Skeletal muscle tissue (tissue), 4 donors: ENCODE results near the gene NDUFA5. TPM values are rescaled to one million over a fixed set of nuclear protein-coding genes. Genes with fewer than 3 reads are reported as not detected.

Experiments used
- H3K27ac ChIP-seq: one replicate; pipeline ENCODE4 v1.7.0; 2013; ENCODE audit warnings: mild to moderate bottlenecking, low read depth, low read length, inconsistent platforms
- H3K27me3 ChIP-seq, 3 donors: one replicate each; pipeline ENCODE4 v1.7.0; 2013; ENCODE audit warnings: low read length in 3 of 3; ENCODE audit not compliant: control insufficient read depth in 3 of 3, insufficient read depth in 3 of 3
- H3K36me3 ChIP-seq, 3 donors: one replicate each; pipeline ENCODE4 v1.7.0; 2013; ENCODE audit warnings: low read length in 3 of 3; ENCODE audit not compliant: control insufficient read depth in 3 of 3, insufficient read depth in 3 of 3
- H3K4me1 ChIP-seq, 3 donors: one replicate each; pipeline ENCODE4 v1.7.0; 2013; ENCODE audit warnings: low read length in 3 of 3, mild to moderate bottlenecking in 3 of 3; ENCODE audit not compliant: control insufficient read depth in 3 of 3, insufficient read depth in 3 of 3
- H3K4me3 ChIP-seq, 3 donors: one replicate each; pipeline ENCODE4 v1.7.0; 2013; ENCODE audit warnings: low read length in 3 of 3
- H3K9ac ChIP-seq, 3 donors: one replicate each; pipeline ENCODE4 v1.7.0; 2013; ENCODE audit warnings: low read length in 3 of 3, mild to moderate bottlenecking in 3 of 3, moderate library complexity in 2 of 3, low read depth in 1 of 3
- H3K9me3 ChIP-seq, 3 donors: one replicate each; pipeline ENCODE4 v1.7.0; 2013; ENCODE audit warnings: low read length in 3 of 3; ENCODE audit not compliant: control insufficient read depth in 3 of 3
- total RNA-seq: library from RNA; depleted of rRNA; stranded (reverse); fragments of >200 nt; gene quantifications from one replicate; pipeline ENCODE4 v1.2.3, GENCODE V29; 2014
- donor health status: Osteomylitis.

NDUFA5 gene
- total RNA-seq, result 39.1 TPM

DNA sequence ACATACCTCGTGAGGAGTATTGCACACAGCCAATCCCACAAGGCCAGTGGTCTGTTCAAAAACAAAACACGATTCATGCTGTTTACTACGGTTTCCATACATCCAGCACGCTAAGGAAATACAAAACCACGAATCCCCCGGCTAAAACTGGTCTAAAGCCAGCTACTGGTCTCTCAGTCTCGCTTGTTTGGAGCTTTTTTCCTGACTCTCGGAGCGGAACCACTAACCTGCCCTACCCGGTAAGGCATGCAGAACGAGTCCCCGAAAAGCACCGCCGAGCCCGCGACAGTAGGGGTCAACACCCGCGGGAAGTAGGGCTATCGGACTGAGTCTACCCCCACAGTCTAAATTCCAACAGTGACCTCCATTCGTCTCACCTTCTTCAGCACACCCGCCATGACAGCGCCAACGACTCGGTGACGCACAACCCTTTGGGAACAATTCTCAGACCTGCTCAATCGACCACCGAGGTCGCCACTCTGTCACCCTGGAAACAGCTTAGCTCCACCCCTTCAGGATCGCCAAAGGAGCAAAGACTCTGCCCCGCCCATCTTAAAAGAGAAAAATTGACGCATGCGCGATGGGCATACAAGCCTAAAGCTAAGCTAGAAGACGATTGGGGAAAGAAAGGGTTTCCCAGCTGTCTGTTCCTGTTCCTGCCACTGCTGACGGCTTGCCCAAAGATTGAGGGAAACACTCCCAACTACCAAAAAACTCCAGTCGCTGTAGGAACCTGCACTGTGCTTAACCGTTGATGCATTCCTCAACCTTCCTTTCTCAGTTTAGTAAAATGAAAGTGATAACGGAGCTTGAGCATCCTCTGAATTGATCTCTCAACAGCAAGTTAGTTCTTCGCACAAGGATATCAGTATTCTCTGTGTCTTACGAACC lies at the start of gene NDUFA5:
TSS of gene NDUFA5 (minus strand) at position 421 of the 891 bp plus-strand sequence. CDS start at position 398, 23 bp downstream.
- H3K9me3 ChIP-seq, result no peaks in the 10 kb centered on the region
- peak within 1 kb of the TSS; percentile 92 for H3K27ac ChIP-seq
- H3K36me3 ChIP-seq, result peaks cover 3 to 15% (median 7%) of the 10 kb centered on the region in 3 donors
- no peaks in the 10 kb centered on the region for H3K27me3 ChIP-seq
- H3K4me3 ChIP-seq, result peak within 1 kb of the TSS; percentile 87 to 96 (median 95)
- peaks cover 4 to 26% (median 23%) of the 10 kb centered on the region in 3 donors for H3K4me1 ChIP-seq
- H3K9ac ChIP-seq, result peak within 1 kb of the TSS; percentile 93 to 96 (median 96)

DNA sequence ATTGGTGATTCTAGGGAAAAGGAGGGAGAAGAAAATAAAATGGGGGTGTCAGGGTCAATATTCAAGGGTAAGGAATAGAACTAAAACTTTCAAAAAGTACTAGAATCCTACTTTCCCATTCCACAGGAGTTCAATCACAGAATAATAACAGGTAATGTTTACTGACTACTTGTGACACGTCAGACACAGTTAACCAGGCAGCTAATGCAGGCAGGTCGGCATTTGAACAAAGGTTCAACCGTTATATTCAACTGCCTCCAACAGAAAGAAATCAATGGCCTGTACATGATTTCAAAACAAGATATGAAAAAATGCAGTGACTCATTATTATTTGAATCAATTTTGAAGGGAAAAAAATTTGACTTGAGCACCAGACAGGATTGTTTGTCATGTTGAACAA lies 47.1 kb upstream of the NDUFA5 start:
- peak overlapping the region; percentile 96 for H3K27ac ChIP-seq
- peak overlapping the region; percentile 19 to 68 (median 38) for H3K9ac ChIP-seq
- H3K36me3 ChIP-seq, result peaks cover 0 to 3% (median 0%) of the 10 kb centered on the region in 3 donors
- peaks cover under 1 to 25% (median 5%) of the 10 kb centered on the region in 3 donors for H3K4me1 ChIP-seq
- H3K4me3 ChIP-seq, result peak overlapping the region; percentile 41 to 59 (median 51)
- H3K27me3 ChIP-seq, result no peaks in the 10 kb centered on the region
- H3K9me3 ChIP-seq, result no peaks in the 10 kb centered on the region

DNA sequence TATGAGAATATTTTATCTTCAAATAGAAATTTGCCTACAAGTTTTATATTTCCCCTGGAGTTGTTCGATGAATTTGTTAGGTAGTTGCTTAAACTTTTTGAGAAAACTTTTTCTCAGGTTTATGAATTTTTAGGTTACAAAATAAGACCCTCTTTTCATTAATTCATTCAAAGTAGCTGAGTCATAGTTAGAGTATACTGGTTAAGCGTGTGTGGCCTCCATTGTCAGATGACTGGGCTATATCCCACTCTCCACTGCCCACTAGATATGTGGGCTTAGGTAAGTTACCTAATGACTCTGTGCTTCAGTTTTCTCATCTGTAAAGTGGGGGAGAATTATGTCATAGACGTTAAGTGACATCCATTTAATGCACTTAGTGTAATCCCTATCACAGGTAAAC lies 45.0 kb upstream of the NDUFA5 start:
- H3K4me3 ChIP-seq, result peak overlapping the region; percentile 51 to 81 (median 57)
- no peaks in the 10 kb centered on the region for H3K27me3 ChIP-seq
- peak overlapping the region; percentile 96 for H3K27ac ChIP-seq
- H3K4me1 ChIP-seq, result peaks cover 9 to 18% (median 11%) of the 10 kb centered on the region in 3 donors
- H3K36me3 ChIP-seq, result peaks cover 0 to 3% (median 0%) of the 10 kb centered on the region in 3 donors
- peak overlapping the region; percentile 68 to 93 (median 76) for H3K9ac ChIP-seq
- no peaks in the 10 kb centered on the region for H3K9me3 ChIP-seq

DNA sequence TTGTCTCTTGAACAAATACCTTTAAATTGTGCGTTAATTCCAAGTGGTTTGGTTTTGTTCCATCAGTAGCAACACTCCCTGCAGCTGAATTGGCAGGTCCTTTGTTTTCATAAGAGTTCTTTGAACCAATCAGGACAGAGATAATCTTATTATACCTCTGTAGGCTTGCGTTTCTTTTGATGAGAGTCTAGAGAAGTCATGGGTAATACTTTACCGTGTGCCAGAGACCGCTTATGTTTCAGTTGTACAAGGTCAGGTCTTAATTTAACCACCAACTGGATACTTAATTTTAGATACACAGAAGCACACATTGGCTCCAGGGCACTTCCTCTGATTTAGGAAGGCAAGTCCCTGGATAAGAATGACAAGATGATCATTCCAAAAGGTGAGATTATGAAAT lies 43.9 kb upstream of the NDUFA5 start, which contains the start of gene ASB15:
TSS of gene ASB15 (plus strand) at position 292 of the 400 bp plus-strand sequence. CDS start 12,682 bp downstream, outside the sequence.
- Histone ChIP-seq H3K4me3 (peak within 1 kb of the TSS; percentile 57 to 81 (median 57)), H3K27ac (peak within 1 kb of the TSS; percentile 96), H3K27me3 (no peaks in the 10 kb centered on the region), H3K4me1 (peaks cover 9 to 14% (median 9%) of the 10 kb centered on the region in 3 donors), H3K36me3 (peaks cover 0 to 3% (median 0%) of the 10 kb centered on the region in 3 donors), H3K9me3 (no peaks in the 10 kb centered on the region), H3K9ac (peak within 1 kb of the TSS; percentile 79 to 93 (median 81))

DNA sequence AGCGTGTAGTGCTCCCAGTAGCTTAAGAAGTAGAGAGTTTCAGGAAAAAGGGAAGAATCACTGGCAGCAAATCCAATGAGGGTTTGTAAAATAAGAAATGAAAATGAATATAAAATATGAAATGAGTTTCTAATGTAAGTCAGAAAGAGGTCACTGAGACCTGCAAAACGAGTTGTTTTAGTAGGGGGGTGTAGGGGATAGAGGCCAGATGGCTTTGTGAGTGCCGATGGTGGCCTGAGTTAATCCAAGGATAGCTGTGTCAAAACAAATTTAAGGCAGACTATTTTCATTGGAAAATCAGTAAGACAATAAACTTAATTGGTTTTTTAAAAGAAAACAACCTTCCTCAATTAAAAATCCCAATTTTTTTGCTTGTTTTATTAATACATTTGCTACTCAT lies 43.3 kb upstream of the NDUFA5 start:
- Histone ChIP-seq H3K27me3 (no peaks in the 10 kb centered on the region), H3K36me3 (peaks cover 0 to 3% (median 0%) of the 10 kb centered on the region in 3 donors), H3K9me3 (no peaks in the 10 kb centered on the region), H3K4me3 (peak overlapping the region; percentile 56 to 59 (median 57)), H3K9ac (peak overlapping the region; percentile 79 to 84 (median 81)), H3K4me1 (peaks cover 9% of the 10 kb centered on the region in 3 donors), H3K27ac (peak overlapping the region; percentile 96)

DNA sequence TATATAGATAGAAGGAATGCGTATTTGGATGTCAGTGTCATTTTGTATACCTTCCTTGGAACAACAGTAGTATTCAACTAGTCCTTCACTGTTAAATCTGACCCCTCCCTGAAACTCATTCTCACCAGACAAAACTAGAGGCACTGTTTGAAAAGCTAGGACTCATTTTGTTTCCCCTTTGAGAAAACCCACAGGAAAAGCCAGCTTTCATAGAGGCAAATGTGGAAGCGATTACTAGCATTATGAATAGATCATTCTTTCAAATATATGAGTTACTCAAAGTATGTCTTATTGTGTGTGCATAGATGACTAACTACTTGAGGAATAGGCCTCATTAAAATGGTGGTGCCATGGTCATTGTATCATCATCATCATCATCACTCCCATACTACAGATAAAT lies 42.1 kb upstream of the NDUFA5 start:
- Histone ChIP-seq H3K9me3 (no peaks in the 10 kb centered on the region), H3K4me3 (peak overlapping the region; percentile 29 to 59 (median 57)), H3K9ac (peak overlapping the region; percentile 57 to 68 (median 61)), H3K4me1 (peaks cover 8 to 11% (median 9%) of the 10 kb centered on the region in 3 donors), H3K27ac (peak overlapping the region; percentile 96), H3K27me3 (no peaks in the 10 kb centered on the region), H3K36me3 (no peaks in the 10 kb centered on the region)

DNA sequence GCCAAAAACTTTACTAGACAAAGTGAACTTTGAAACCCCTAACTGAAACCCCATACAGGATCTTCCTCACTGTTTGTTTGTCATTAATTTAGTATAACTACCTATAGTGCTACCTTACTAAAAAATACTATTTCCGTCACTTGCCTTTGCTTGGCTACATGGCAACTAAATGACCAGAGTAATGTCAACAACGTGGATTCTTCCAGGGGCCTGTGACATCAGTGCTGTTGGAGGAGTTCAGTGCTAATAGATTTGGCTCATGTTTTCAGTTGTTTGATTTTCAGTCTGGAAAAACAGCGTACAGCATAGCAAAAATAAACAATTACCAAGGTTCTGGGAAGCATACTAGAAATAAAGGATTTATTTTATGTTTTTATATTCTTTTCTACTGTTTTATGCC lies 41.0 kb upstream of the NDUFA5 start:
- Histone ChIP-seq H3K36me3 (no peaks in the 10 kb centered on the region), H3K27ac (peak overlapping the region; percentile 96), H3K4me3 (peak overlapping the region in 2 of 3 donors; percentile 4 to 22), H3K4me1 (peaks cover 9 to 12% (median 11%) of the 10 kb centered on the region in 3 donors), H3K9me3 (no peaks in the 10 kb centered on the region), H3K27me3 (no peaks in the 10 kb centered on the region), H3K9ac (peak overlapping the region; percentile 57 to 68 (median 61))

DNA sequence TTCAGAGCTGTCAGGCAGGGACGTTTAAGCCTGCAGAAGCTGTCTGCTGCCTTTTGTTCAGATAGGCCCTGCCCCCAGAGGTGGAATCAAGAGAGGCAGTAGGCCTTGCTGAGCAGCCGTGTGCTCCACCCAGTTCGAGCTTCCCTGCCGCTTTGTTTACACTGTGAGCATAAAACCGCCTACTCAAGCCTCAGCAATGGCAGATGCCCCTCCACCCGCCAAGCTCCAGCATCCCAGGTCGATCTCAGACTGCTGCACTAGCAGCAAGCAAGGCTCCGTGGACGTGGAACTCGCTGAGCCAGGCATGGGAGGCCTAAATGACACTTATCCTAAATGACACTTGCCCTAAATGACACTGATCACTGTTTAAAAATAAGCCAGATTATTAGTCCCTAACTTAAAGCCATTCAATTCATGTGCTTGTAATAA lies 37.2 kb upstream of the NDUFA5 start:
- H3K9ac ChIP-seq, result no peak overlapping the region
- H3K4me3 ChIP-seq, result no peak overlapping the region
- H3K27ac ChIP-seq, result no peak overlapping the region
- H3K4me1 ChIP-seq, result peaks cover 9 to 13% (median 12%) of the 10 kb centered on the region in 3 donors
- no peaks in the 10 kb centered on the region for H3K36me3 ChIP-seq
- no peaks in the 10 kb centered on the region for H3K27me3 ChIP-seq
- H3K9me3 ChIP-seq, result no peaks in the 10 kb centered on the region

DNA sequence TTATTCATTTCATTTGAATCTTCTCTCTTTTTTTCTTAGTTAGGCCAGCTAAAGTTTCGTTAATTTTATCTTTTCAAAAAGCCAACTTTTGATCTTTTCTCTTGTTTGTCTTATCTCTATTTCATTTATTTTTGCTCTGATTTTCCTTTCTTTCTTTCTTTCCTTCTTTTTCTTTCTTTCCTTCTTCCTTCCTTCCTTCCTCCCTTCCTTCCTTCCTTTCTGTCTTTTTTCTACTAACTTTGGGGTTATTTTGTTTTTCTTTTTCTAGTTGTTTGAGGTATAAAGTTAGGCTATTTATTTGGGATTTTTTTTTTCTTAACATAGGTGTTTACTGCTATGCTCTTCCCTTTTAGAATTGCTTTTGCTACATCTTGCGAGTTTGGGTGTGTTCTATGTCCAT lies 30.8 kb upstream of the NDUFA5 start:
- Histone ChIP-seq H3K4me3 (no peak overlapping the region), H3K27me3 (no peaks in the 10 kb centered on the region), H3K4me1 (peaks cover 0 to 3% (median 2%) of the 10 kb centered on the region in 3 donors), H3K27ac (no peak overlapping the region), H3K36me3 (no peaks in the 10 kb centered on the region), H3K9ac (no peak overlapping the region), H3K9me3 (no peaks in the 10 kb centered on the region)

DNA sequence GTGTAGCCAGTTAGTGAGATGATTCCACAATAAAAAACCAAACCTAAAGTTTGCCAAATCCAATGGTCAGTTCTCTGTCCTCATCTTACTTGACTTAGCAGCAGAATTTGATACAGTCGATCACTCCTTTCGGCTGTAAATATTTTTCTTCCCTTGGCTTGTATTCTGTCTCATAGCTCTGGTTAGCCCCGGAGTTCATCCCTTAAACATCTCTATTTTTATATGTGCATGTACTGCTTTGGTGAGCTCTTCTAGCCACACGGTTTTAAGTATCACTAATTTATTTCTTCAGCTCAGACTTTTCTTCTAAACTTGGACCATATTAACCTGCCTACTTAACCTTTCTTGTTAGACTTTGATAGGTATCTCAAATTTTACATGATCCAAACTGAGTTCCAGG lies 26.2 kb upstream of the NDUFA5 start:
- H3K9ac ChIP-seq, result peak overlapping the region in 2 of 3 donors; percentile 1 to 42
- H3K9me3 ChIP-seq, result no peaks in the 10 kb centered on the region
- no peaks in the 10 kb centered on the region for H3K27me3 ChIP-seq
- no peaks in the 10 kb centered on the region for H3K36me3 ChIP-seq
- H3K4me1 ChIP-seq, result peaks cover 2 to 4% (median 3%) of the 10 kb centered on the region in 3 donors
- H3K4me3 ChIP-seq, result peak overlapping the region in 1 of 3 donors; percentile 19
- peak overlapping the region; percentile 5 for H3K27ac ChIP-seq
